GM21825 (cell line): Measurements from ENCODE around the gene LCK.

Source experiments
- ATAC-seq: cut with Tn5 transposase; IDR thresholded peaks from one replicate; pipeline ENCODE4 v1.9.1; 2021; ENCODE audit warnings: mild to moderate bottlenecking, moderate library complexity; ENCODE audit not compliant: unreplicated experiment

Gene LCK

GRCh38 chr1:32250893-32251716 lies at the start of gene LCK:
TSS of gene LCK (plus strand) at chr1:32251265. CDS start at chr1:32274330, 23,065 bp downstream.
- no peak for ATAC-seq

- ATAC-seq: no peak
Measured at GRCh38 chr1:32204943-32205361, 46.1 kb upstream of the LCK start.

- peak; percentile 37 for ATAC-seq
Measured at GRCh38 chr1:32205401-32206370, 45.4 kb upstream of the LCK start, which contains the start of gene IQCC. TSS of gene IQCC (plus strand) at chr1:32205671. CDS start at chr1:32205682, 11 bp downstream.

GRCh38 chr1:32208469-32208868 lies 42.6 kb upstream of the LCK start:
- no peak for ATAC-seq

GRCh38 chr1:32208891-32209328 lies 42.2 kb upstream of the LCK start, which contains the start of gene DCDC2B:
TSS of gene DCDC2B (plus strand) at chr1:32209089. CDS start at chr1:32209094, 5 bp downstream.
- no peak for ATAC-seq

GRCh38 chr1:32215629-32216480 lies 35.2 kb upstream of the LCK start:
- no peak for ATAC-seq

- ATAC-seq: no peak
Measured at GRCh38 chr1:32216566-32216965, 34.5 kb upstream of the LCK start.

GRCh38 chr1:32219022-32219421 lies 32.0 kb upstream of the LCK start:
- ATAC-seq: no peak

GRCh38 chr1:32220746-32221580 lies 30.1 kb upstream of the LCK start:
- no peak for ATAC-seq

GRCh38 chr1:32221581-32221979 lies 29.5 kb upstream of the LCK start:
- no peak for ATAC-seq

GRCh38 chr1:32221980-32222755 lies 28.9 kb upstream of the LCK start, which contains the start of the genes EIF3I and TMEM234:
TSS of gene EIF3I (plus strand) at chr1:32222407. CDS start at chr1:32222442, 35 bp downstream.
TSS of gene TMEM234 (minus strand) at chr1:32222353. CDS start at chr1:32222322, 31 bp downstream.
- ATAC-seq: peak; percentile 88

- no peak for ATAC-seq
Measured at GRCh38 chr1:32223683-32224082, 27.4 kb upstream of the LCK start.

- no peak for ATAC-seq
Measured at GRCh38 chr1:32224285-32224684, 26.8 kb upstream of the LCK start.

- no peak for ATAC-seq
Measured at GRCh38 chr1:32228771-32229170, 22.3 kb upstream of the LCK start.

- no peak for ATAC-seq
Measured at GRCh38 chr1:32231843-32232432, 19.1 kb upstream of the LCK start.

GRCh38 chr1:32232558-32233304 lies 18.3 kb upstream of the LCK start:
- ATAC-seq: no peak

- ATAC-seq: no peak
Measured at GRCh38 chr1:32234792-32235191, 16.3 kb upstream of the LCK start.
